ENCODE data around the gene SYNGR4.

Gene SYNGR4

DNA sequence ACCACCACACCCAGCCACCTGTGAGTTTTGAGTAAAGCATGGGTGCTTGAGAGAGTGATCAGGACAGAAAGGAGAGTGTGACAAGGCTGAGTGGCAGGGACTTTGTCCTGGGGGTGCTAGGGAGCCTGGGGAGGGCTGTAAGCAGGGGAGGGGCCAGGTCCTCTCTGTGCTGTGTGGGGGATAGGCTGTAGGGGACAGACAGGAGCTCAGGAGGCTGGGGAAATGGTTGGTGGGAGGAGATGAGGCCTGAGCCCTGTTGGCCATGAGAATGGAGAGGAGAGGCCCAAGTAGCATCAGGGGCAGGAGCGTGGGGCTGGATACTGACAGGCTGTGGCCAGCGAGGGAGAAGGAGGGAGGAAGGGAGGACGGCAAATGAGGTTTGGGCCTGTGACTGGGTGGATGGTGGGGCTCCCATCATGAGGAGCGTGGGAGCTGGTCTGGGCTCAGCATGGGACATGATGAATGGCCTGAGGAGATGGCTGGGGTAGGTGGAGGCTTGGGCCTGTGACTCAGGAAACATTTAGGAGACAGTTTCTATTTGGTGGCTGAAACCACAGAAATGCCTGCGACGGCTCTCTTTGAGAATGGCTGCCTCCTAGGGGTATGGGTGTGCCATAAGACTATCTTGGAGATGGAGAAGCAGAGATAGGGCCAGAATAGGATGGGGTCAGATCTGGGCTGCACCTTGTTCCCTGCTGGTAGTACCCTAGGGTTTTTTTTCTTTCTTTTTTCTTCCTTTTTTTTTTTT lies 54.3 kb downstream of the SYNGR4 start:
- Histone ChIP-seq H3K27ac (ENCODE audit: low read length) (no peak overlapping the region), H3K27me3 (ENCODE audit: low read depth, low read length) (peaks cover 7% of the 10 kb centered on the region), H3K4me1 (ENCODE audit: control insufficient read depth in 1 of 2, insufficient read depth in 2 of 2, low read length in 2 of 2) (peaks cover 0 to 18% of the 10 kb centered on the region in 2 donors), H3K36me3 (ENCODE audit: control insufficient read depth in 1 of 2, insufficient read depth in 2 of 2, low read length in 2 of 2) (no peaks in the 10 kb centered on the region), H3K9me3 (ENCODE audit: control insufficient read depth in 1 of 2, low read length in 2 of 2) (no peaks in the 10 kb centered on the region), H3K4me3 (ENCODE audit: low read depth in 1 of 2, low read length in 2 of 2) (no peak overlapping the region)

DNA sequence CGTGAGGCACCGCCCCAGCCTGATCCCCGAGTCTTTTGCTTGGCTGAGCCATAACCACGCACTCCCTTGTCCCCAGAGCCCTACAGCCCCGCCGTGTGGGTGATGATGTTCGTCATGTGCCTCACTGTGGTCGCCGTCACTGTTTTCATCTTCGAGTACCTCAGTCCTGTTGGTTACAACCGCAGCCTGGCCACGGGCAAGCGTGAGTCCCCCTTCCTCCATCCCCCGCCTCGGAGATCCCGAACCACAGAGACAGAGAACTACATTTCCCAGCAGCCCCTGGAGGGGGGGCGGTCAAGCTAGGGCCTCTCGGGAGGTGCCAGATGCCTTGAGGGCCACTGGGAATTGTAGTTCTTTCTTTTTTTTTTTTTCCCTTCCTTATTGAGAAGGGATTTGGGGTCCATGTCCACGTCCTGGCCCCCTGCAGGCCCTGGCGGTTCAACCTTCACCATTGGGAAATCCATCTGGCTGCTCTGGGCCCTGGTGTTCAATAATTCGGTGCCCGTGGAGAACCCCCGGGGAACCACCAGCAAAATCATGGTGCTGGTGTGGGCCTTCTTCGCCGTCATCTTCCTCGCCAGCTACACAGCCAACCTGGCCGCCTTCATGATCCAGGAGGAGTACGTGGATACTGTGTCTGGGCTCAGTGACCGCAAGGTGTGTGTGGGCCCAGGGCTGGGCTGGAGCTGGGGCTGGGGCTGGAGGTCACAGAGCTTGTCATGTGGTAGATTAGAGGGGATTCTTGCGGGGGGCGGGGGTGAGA lies 55.2 kb downstream of the SYNGR4 start:
- Histone ChIP-seq H3K4me1 (ENCODE audit: control insufficient read depth in 1 of 2, insufficient read depth in 2 of 2, low read length in 2 of 2) (peaks cover 0 to 15% of the 10 kb centered on the region in 2 donors), H3K9me3 (ENCODE audit: control insufficient read depth in 1 of 2, low read length in 2 of 2) (no peaks in the 10 kb centered on the region), H3K4me3 (ENCODE audit: low read depth in 1 of 2, low read length in 2 of 2) (no peak overlapping the region), H3K27ac (ENCODE audit: low read length) (no peak overlapping the region), H3K36me3 (ENCODE audit: control insufficient read depth in 1 of 2, insufficient read depth in 2 of 2, low read length in 2 of 2) (no peaks in the 10 kb centered on the region), H3K27me3 (ENCODE audit: low read depth, low read length) (peaks cover 7% of the 10 kb centered on the region)

DNA sequence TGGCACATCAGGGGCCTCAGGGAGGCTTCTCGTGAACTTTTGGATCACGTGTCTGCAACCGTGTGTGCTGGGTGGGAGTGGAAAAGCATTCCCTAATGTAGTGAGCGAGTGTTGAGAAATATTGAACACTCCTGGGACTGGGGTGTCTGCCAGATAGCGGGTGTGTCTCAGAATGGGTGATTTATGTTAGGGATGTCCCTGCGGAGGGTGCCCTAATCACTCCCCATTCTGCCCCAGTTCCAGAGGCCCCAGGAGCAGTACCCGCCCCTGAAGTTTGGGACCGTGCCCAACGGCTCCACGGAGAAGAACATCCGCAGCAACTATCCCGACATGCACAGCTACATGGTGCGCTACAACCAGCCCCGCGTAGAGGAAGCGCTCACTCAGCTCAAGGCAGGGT lies 57.4 kb downstream of the SYNGR4 start:
- no peaks in the 10 kb centered on the region for H3K4me1 ChIP-seq (ENCODE audit: control insufficient read depth in 1 of 2, insufficient read depth in 2 of 2, low read length in 2 of 2)
- no peak overlapping the region for H3K4me3 ChIP-seq (ENCODE audit: low read depth in 1 of 2, low read length in 2 of 2)
- no peak overlapping the region for H3K27ac ChIP-seq (ENCODE audit: low read length)
- no peaks in the 10 kb centered on the region for H3K9me3 ChIP-seq (ENCODE audit: control insufficient read depth in 1 of 2, low read length in 2 of 2)
- H3K36me3 ChIP-seq (ENCODE audit: control insufficient read depth in 1 of 2, insufficient read depth in 2 of 2, low read length in 2 of 2), result no peaks in the 10 kb centered on the region
- no peaks in the 10 kb centered on the region for H3K27me3 ChIP-seq (ENCODE audit: low read depth, low read length)

DNA sequence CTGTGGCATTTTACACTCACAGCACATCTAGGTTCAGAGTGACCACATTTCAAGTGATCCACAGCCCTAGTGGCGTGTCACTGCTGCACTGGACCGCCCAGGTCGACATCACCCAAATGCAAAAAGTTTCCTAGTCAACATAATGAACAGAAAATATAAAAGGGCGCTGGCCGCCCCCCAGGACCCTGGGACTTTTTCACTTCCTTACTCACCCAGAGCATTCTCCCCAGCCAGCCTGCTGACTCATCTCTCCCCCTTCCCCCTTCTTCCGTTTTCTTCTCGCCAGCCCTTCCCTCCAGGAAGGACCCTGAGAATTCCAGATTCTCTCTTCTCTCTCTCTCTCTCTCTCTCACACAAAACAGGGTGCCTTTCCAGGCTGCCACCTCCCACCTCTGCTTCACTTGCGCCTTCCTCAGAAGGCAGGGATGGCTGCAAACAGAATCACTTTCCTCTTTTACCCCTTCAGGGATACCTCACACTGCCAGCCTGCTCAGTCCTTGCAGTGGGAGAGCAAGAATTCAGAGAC lies 60.6 kb downstream of the SYNGR4 start:
- Histone ChIP-seq H3K27me3 (ENCODE audit: low read depth, low read length) (no peaks in the 10 kb centered on the region), H3K4me3 (ENCODE audit: low read depth in 1 of 2, low read length in 2 of 2) (no peak overlapping the region), H3K4me1 (ENCODE audit: control insufficient read depth in 1 of 2, insufficient read depth in 2 of 2, low read length in 2 of 2) (no peaks in the 10 kb centered on the region), H3K9me3 (ENCODE audit: control insufficient read depth in 1 of 2, low read length in 2 of 2) (no peaks in the 10 kb centered on the region), H3K36me3 (ENCODE audit: control insufficient read depth in 1 of 2, insufficient read depth in 2 of 2, low read length in 2 of 2) (no peaks in the 10 kb centered on the region), H3K27ac (ENCODE audit: low read length) (no peak overlapping the region)

Measured in muscle layer of duodenum (tissue), 2 donors.